ENCODE results near the gene TRIM31. TPM values are rescaled to one million over a fixed set of nuclear protein-coding genes. Genes with fewer than 3 reads are reported as not detected.

Gene TRIM31
- total and polyA plus RNA-seq, 2 of the 4 experiments (the other 2 are of a cell fraction) = not detected

DNA sequence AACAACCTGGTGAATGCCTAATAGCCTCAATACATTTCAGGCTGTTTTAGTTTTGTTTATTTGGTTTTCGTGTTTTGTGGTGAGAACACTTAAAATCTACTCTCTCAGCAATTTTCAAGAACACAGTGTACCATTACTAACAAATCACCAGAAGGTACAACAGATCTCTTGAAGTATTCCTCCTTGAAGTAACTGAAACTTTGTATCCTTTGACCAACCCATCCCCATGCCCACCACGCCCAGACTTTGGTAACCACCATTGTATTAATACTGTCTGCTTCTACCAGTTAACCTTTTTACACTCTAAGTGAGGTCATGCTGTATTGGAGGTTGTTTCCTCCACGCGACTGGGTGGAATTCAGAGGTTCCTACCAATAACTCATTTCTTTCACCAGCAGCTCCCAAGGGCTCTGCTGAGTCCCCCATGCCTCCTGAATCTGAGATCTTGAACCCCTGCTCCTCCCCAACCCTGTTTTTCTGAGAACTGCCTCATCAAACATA, 17.3 kb upstream of the TRIM31 start (continued):
- TF ChIP-seq, protein P1, sequence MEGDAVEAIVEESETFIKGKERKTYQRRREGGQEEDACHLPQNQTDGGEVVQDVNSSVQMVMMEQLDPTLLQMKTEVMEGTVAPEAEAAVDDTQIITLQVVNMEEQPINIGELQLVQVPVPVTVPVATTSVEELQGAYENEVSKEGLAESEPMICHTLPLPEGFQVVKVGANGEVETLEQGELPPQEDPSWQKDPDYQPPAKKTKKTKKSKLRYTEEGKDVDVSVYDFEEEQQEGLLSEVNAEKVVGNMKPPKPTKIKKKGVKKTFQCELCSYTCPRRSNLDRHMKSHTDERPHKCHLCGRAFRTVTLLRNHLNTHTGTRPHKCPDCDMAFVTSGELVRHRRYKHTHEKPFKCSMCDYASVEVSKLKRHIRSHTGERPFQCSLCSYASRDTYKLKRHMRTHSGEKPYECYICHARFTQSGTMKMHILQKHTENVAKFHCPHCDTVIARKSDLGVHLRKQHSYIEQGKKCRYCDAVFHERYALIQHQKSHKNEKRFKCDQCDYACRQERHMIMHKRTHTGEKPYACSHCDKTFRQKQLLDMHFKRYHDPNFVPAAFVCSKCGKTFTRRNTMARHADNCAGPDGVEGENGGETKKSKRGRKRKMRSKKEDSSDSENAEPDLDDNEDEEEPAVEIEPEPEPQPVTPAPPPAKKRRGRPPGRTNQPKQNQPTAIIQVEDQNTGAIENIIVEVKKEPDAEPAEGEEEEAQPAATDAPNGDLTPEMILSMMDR (conservative IDR thresholded peaks at IDR 0.05; ENCODE audit: low read depth, low read length) = no peak
- TF ChIP-seq SMC3 (IDR thresholded peaks at IDR 0.05; ENCODE audit: low read depth, low read length) (no peak), CHD1 (IDR thresholded peaks at IDR 0.05; ENCODE audit: low read depth, low read length) (no peak), RFX5 (IDR thresholded peaks at IDR 0.05; ENCODE audit: low read depth, low read length) (no peak), RAD21 (IDR thresholded peaks at IDR 0.05; ENCODE audit: low read length) (no peak), MAFK (IDR thresholded peaks at IDR 0.05; ENCODE audit: low read depth, low read length) (no peak)
